HepG2 (cell line): Measurements from ENCODE around the gene SOCS3. TPM values are rescaled to one million over a fixed set of nuclear protein-coding genes. Genes with fewer than 3 reads are reported as not detected.

Experiments
- ARHGAP35 ChIP-seq: sonication (generic); formaldehyde crosslinking; IDR thresholded peaks from 2 replicates; pipeline ENCODE4 v1.9.0; 2022; ENCODE audit warnings: mild to moderate bottlenecking, inconsistent platforms, moderate library complexity, missing genetic modification reagents, borderline replicate concordance
- ELF1 ChIP-seq: sonication (generic); formaldehyde crosslinking; IDR thresholded peaks from 2 replicates; pipeline ENCODE4 v1.4.0; 2020; ENCODE audit warnings: missing genetic modification reagents
- ETS1 ChIP-seq: sonication (generic); formaldehyde crosslinking; IDR thresholded peaks from 2 replicates; pipeline ENCODE4 v1.4.0; 2020; ENCODE audit warnings: missing genetic modification reagents
- IRF2 ChIP-seq: IDR thresholded peaks from 2 replicates; pipeline ENCODE4 v1.6.1; 2018; ENCODE audit warnings: missing genetic modification reagents, missing compliant biosample characterization
- MLXIP ChIP-seq: sonication (generic); formaldehyde crosslinking; IDR thresholded peaks from 2 replicates; pipeline ENCODE4 v1.9.0; 2021; ENCODE audit warnings: missing genetic modification reagents, borderline replicate concordance
- RERE ChIP-seq: IDR thresholded peaks from 2 replicates; pipeline ENCODE4 v1.6.1; 2016; ENCODE audit warnings: low read depth, missing genetic modification reagents, missing compliant biosample characterization
- SMC3 ChIP-seq: IDR thresholded peaks from 2 replicates; pipeline ENCODE4 v1.6.1; 2011; ENCODE audit warnings: low read length, improper control_type of control experiment
- ZHX2 ChIP-seq, 2 experiments: sonication (generic) in 1 of 2; formaldehyde crosslinking in 1 of 2; IDR thresholded peaks; 2 replicates each; pipeline versions ENCODE4 v1.6.1 to v1.9.0; 2014 to 2022; ENCODE audit warnings: antibody characterized with exemption in 1 of 2, borderline replicate concordance in 1 of 2, inconsistent platforms in 1 of 2, low read depth in 1 of 2, missing genetic modification reagents in 1 of 2
- ZNF24 ChIP-seq: fragments of 450-650 bp; IDR thresholded peaks from 2 replicates; pipeline ENCODE4 v1.6.1; 2017; ENCODE audit warnings: antibody characterized with exemption, mild to moderate bottlenecking
- ZNF350 ChIP-seq: sonication (generic); formaldehyde crosslinking; IDR thresholded peaks from 2 replicates; pipeline ENCODE4 v1.4.0; 2020; ENCODE audit warnings: mild to moderate bottlenecking, low read depth, missing genetic modification reagents, borderline replicate concordance
- ZNF816 ChIP-seq: sonication (generic); formaldehyde crosslinking; IDR thresholded peaks from 2 replicates; pipeline ENCODE4 v1.8.0; 2022; ENCODE audit warnings: missing genetic modification reagents, mild to moderate bottlenecking, borderline replicate concordance
- ZZZ3 ChIP-seq: sonication (generic); formaldehyde crosslinking; IDR thresholded peaks from 2 replicates; pipeline ENCODE4 v1.4.0; 2020; ENCODE audit warnings: missing genetic modification reagents, mild to moderate bottlenecking, borderline replicate concordance
- polyA plus RNA-seq, 8 experiments: library from polyadenylated mRNA; depleted of rRNA in 3 of 8; stranded (reverse) in 7 of 8; unstranded in 1 of 8; fragments of >200 nt; fragmentation: Illumina TruSeq in 4 of 8; extraction: Trizol in 4 of 8; gene quantifications; 2 replicates each; pipeline versions ENCODE4 v1.2.1 to v1.2.3, GENCODE V29; 2011 to 2016; ENCODE audit warnings: low read depth in 4 of 8, missing spikeins in 1 of 8, mixed read lengths in 1 of 8; ENCODE audit not compliant: insufficient read depth in 1 of 8
- total RNA-seq, 5 experiments: library from RNA; depleted of rRNA; stranded (reverse); fragments of >200 nt; fragmentation: Illumina TruSeq; extraction: Trizol; gene quantifications; 2 replicates each; pipeline ENCODE4 v1.2.3, GENCODE V29; 2016; ENCODE audit warnings: low read depth in 1 of 5

SOCS3 gene
- total and polyA plus RNA-seq, 2 of the 13 experiments (the other 11 are each of a cell fraction or from before 2014, with no cell fraction given): 0.77 to 2.4 TPM

GRCh38 chr17:78307887-78308638 lies 51.8 kb downstream of the SOCS3 start (continued):
- no peak for TF ChIP-seq RERE
- no peak for TF ChIP-seq ELF1
- 0 out of 2 replicates have a peak, but pooled peaks have one; percentile 11 for TF ChIP-seq ZNF350 (CRISPR knock-in tag)
- no peak for TF ChIP-seq ARHGAP35
- no peak for TF ChIP-seq ZHX2 (IDR thresholded peaks at IDR 0.05; ENCODE audit: low read depth)
- TF ChIP-seq ZHX2 (CRISPR knock-in tag; IDR thresholded peaks at IDR 0.05; ENCODE audit: borderline replicate concordance): no peak
- TF ChIP-seq SMC3: peak; percentile 47; the same call in 1 of the 2 replicates
- no peak for TF ChIP-seq ZNF24
- 0 out of 2 replicates have a peak, but pooled peaks have one; percentile 25 for TF ChIP-seq IRF2 (CRISPR knock-in tag)
- no peak for TF ChIP-seq ZNF816 (CRISPR knock-in tag)
- no peak for TF ChIP-seq ZZZ3 (CRISPR knock-in tag)
- TF ChIP-seq MLXIP (CRISPR knock-in tag): no peak
- TF ChIP-seq ETS1: no peak
